GM21619 (cell line): ENCODE measurements around the gene KDM4C.
A peak's percentile ranks its signal among the peaks of the same experiment; 100 is the strongest.
"Not testable (repeated sequence)": the region's sequence is repeated elsewhere in the genome, so short reads cannot be mapped to it uniquely, and the experiment has no call there.

Experiments used
- ATAC-seq: cut with Tn5 transposase; IDR thresholded peaks from one replicate; pipeline ENCODE4 v1.9.1; 2021; ENCODE audit not compliant: unreplicated experiment

The KDM4C gene

DNA sequence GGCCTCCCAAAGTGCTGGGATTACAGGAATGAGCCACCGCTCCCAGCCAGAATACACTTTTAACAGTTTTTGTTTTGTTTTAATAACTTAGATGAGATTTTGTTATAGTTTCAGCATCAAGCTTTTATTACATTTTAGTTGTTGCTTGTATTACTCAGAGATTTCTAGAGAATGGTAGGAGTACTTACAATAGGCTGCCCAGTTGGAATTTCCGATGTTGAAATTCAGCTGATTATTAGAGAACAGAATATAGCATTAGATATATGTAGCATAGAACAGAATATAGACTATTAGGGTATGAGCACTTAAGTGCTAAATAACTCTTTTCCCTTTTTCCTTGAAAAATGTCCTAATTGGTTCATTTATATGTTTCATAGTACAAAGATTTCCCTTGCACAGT lies 6.2 kb downstream of the KDM4C start:
- no peak for ATAC-seq

DNA sequence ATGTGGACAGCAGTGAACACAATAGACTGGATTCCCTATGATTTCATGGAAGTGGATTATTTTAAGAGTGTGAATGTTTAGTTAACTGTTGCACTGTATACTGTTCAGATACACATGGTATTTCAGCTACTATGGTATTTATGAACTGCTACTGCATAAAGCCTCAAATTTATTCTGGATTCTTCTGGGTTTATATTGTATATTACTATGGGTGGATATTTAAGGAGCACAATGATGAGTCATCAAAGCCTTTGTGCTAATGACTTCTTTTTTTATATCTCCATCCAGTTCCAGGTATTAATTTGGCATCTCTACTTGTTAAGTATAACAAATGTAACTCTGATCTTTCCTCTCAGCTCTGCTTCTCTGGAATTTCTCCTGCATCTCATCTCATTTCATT lies 6.8 kb downstream of the KDM4C start:
- no peak for ATAC-seq

DNA sequence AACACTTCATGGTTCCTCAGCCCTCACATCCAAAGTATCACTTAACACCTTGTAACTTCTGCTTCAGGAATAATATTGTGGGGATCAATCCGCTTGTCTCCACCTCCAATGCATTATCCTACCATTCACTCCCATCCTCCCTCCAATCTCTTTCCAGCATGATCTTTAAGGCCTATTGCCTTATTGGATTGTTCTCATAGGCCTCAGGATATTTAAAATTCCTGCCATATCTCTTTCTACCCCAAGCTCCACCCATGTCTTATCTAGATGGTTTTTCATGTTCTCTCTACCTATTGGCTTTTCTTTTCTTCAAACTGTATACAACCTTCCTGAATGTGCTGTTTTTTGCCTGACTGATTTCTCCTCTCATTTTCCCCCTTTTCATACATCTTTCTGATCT lies 7.2 kb downstream of the KDM4C start:
- no peak for ATAC-seq

DNA sequence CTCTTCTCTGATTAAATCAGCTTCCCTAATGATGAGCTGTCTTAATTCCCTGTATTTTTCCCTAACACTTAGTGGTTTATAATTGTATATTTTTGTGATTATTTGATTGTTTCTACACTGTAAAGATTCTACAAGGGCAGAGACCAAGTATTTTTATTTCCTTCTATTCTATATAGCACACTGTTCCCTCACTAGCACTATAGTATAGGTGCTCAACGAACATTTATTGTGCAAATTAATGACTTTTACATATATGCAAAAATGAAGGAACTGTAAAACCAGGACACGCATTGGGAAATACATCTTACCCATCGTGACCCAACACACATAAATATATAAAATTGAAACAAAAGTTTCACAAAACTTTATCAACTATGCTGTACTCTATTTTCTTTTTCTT lies 7.6 kb downstream of the KDM4C start:
- ATAC-seq, result no peak

DNA sequence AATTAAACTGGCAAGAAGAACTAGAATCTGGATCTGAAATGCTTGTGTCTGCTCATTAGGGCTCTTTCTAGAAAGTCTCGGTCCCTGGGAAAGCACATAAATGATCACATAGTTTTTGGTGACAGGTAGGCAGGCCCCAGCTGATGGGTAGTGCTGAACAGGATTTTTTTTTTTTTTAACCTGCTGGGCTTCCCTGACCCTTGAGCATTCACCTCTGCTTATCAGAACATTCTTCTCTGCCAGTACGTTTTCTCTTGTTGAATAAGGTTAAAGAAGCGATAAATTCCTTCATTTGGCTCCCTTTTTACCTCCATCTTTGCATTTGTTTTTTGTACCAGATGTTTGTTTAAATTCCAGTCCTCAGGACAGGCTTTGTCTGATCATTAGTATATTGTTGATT lies 8.8 kb downstream of the KDM4C start:
- no peak for ATAC-seq

DNA sequence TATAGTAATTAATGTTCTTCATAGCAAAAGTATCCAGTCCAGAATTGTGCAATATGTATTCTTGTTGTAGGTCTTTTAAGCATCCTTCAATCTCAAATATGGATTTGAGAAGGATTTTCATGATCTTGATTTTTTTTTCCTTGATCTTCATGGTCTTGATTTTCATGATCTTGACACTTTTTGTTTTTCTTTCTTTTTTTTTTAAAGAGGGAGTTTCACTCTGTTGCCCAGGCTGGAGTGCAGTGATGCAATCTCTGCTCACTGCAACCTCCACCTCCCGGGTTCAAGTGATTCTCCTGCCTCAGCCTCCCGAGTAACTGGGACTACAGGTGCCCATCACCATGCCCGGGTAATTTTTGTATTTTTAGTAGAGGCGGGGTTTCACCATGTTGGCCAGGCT lies 10.8 kb downstream of the KDM4C start:
- ATAC-seq, result not testable (repeated sequence)

DNA sequence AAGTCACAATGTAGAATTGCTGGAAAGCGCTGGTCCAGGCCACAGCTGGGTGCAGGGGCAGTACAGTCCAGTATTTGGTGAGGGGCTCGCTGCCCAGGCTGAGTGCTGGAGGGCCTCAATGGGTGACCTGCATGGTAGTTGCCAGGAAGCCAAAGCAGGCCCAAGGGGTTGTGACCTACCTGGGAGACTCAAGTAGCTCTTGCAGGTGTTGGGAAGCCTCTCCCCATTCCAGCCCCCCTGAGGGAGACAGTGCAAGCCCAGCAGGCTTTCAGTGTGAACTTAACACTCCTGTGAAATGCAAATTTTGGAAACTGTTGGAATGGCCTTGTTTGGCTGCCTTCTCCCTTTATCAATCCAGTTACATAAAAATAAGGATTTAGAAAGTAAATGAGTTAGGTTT lies 13.9 kb downstream of the KDM4C start:
- no peak for ATAC-seq

DNA sequence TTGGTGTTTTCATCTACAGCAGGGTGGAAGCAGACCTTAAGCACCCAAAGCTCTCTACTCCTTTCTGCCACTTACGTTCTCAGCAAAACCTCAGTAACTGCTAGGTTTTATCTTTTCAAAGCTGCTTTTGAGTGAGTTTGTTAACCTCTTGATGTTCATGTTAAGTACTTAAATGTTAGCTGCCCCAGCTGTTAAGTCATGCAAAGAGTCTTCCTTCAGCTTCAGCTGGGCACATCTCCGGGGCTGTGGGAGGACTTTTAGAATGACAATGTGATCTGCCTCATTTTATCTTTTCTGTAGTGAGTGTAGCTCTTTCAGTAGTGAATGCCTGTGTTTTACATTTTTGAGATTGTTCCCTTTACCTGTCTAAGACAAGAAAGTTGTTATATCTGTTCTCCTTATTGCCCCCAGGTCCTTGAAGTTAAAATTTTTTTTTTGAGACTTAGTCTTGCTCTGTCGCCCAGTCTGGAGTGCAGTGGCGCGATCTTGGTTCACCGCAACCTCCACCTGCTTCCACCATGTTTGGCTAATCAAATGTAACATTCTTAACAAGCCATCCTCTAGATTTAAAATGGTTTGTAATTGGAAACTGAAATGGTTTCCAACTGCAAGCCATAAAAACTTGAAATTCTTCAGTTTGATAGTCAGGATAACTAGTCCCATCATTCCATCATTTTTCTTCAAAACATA lies 19.6 kb downstream of the KDM4C start:
- peak; percentile 61 for ATAC-seq

DNA sequence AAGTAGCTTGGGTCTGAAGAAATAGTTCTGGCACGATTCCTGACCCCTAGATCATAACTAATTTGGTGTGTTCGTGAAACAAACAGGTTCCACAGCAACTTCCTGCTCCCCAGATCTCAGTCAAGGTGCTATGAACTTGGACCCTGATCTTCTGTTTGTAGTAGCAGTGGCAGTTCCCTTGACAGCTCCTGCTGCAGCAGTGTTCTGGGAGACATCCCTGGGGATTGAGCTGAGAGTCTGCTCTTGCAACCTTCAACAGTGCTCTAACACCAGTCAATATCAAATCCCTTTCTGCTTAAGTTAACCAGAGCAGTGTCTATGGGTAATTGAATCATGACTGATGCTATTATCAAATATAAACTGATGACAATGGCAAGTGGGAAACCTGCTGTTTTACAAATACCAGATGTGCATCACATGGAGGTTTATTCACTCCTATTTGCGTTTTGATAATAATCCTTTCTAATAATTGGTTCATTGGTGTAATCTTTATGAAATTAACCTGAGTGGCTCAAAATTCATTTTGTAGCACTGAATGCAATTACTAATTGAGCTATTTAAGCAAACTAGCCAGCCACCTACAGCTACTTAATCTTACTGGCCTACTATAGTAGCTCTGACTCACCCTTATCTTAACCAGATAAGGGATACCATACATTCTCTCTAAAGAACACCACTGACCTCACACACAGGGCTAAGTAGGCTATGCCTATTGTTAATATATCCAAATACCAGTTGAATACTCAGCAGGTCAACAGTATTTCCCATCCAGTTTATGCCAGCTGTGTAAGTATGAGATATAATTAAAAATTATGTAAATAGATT lies 21.9 kb downstream of the KDM4C start:
- ATAC-seq, result no peak

DNA sequence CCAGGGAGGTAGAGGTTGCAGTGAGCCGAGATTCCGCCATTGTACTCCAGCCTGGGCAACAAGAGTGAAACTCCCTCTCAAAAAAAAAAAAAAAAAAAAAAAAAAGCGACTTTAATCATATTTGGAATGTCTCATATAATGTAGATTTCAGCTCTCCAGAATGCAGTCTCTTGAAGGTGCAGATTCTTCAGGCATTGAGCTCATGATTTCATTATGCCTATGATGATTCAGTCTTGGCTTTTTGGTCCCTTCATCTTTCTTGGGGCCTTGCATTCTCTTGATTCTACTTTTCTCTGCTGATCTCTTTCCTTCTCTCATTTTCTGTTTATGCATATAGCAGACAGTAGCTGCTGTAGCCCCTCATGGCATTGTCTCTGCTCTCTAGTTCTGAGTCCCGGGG lies 22.9 kb downstream of the KDM4C start:
- ATAC-seq, result no peak

DNA sequence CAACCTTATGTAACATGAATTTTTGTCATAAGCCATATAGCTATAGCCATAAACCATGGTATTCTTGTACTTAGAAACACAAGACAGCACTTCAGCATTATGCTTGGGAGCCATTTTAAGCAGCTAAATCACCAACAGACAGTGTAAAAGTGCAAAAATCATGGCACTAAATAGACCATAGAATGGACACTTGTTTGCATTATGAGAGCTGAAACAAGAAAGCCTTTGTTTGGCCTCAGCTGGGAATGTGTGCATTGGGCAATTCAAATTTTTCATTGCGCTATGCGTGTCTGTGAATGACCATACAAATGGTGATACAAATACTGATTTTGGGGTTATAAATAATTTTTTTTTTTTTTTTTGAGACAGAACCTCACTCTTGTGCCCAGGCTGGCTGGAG lies 23.7 kb downstream of the KDM4C start:
- ATAC-seq, result no peak

DNA sequence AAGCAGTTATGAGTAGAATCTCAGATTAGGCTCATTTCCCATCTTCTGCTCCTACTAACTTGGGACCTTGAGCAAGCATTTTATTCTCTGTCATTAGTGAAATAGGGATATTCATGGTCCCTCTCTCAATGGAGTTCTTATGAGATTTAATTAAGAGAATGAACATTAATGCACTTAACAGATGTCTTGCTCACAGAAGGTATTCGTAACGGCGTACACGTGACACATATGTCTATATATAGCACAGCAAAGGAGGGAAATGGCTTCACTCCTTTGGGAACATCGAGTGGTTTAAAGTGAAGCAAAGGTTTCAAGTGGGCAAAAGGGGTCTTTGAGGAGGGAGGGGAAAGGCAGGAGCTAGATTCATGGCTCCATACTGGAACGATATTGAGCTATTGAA lies 24.6 kb downstream of the KDM4C start:
- ATAC-seq, result no peak

DNA sequence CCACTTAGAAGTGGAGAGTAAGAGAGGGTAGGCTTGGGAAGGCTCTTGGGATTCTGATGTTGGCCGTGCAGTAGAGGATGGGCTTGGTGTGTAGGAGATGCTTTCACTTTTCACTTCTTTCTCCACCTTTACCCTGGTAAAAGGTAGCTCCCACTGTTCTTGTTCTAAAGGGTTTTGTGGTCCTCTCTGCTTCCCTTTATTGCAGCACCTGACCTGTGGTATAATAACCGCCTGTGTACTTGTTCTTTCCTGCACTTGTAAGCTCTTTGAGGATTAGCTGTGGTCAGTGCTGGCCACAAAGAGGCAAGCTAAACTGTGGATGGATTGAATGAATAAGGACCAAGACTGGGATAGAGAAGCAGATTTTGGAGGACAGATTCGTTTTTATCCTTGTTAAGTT lies 25.2 kb downstream of the KDM4C start:
- no peak for ATAC-seq

DNA sequence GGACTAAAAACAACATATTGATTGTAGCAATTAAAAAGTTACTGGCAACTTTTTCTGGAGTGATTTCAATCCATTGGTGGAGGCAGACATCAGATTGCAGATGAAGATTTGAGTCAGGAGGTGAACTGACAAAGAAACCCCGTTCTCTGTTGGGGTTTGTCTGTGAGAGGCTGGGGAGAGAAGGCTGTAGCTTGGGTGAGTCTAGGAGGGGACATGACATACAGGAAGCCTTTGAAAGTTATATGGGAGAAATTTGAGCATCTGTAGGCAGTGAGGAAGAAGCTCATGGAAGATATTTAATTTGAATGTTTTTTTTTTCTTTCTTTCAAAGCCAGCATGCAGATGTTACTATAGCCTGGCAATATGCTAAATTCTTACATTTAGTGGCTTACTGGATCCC lies 26.0 kb downstream of the KDM4C start:
- no peak for ATAC-seq

DNA sequence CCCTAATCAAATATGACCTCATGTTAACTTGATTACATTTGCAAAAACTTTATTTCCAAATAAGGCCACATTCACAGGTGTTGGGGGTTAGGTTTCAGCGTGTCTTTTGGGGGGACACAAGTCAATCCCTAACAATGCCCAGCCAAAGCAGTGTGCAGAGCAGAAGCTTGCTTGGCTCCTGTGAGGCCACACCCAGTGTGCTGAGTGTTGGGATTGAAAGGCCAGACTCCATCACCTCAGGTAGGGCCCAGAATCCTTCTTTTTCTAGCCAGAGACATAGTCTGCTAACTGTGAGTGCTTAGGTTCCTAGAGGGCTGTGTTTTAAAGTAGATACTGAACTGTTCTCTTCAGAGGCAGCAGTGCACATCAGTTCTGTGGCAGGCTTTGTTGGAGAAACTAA lies 27.9 kb downstream of the KDM4C start:
- ATAC-seq, result no peak

DNA sequence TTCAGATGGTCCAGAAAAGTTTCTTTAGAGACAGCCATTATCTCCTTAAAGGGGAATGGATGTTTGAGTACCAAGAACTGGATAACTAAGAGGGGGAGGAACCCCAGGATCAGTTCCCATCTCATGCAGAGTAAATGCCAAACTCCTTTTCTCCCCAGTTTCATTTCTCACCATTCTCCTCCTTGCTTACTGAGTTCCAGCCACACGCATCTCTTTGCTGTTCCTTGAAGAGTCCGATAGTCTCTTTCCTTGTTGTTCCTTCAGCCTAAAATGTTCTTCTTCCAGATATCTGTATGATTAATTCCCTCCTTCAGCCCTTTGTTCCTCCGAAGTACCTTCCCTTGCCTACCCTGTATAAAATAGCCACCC lies 30.0 kb downstream of the KDM4C start:
- ATAC-seq, result no peak

DNA sequence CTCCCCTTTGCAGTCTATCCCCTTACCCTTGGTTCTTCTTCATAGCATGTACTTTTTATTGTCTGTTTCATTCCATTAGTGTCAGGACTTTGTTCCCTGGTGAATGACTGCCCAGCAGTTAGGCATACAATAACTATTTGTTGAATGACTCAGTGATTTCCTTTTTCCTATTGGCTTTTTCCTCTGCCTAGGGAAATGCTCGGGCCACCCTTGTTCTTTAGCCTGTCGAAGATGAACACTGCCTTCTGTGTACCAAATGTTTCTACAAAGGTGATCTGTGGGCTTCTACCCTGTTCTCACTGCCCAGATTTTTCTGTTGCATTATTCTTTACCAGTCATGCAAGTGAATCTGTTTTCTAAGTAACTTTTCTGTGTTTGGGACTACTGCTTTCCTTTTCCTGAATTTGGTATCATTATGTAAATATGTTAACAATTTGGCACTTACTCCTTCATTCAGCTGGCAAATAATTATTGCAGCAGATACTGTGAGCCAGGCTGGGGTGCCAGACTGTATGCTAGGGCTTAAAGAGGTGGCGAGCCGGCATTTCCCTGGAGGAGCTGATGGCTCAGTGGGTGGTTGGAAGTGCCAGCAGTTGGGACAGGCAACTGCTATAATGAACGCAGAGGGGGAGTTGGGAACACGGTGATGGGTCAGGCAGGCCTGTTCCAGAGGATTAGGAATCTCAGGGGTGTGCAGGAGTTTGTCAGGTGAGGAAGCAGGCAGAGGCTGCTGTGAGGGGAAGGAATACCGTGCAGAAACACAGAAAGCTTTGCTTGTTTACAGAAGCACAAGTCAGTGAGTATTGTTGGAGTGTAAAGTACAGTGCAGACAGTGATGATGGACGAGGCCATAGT lies 30.6 kb downstream of the KDM4C start:
- no peak for ATAC-seq

DNA sequence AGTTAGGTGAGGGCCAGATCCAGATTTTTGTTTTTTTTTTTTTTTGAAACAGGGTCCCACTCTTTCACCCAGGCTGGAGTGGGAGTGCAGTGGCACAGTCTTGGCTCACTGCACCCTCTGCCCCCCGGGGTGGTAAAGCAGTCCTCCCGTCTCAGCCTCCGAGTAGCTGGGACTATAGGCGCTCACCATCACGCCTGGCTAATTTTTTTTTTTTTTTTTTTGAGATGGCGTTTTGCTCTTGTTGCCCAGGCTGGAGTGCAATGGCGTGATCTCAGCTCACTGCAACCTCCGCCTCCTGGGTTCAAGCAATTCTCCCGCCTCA lies 31.2 kb downstream of the KDM4C start:
- not testable (repeated sequence) for ATAC-seq

DNA sequence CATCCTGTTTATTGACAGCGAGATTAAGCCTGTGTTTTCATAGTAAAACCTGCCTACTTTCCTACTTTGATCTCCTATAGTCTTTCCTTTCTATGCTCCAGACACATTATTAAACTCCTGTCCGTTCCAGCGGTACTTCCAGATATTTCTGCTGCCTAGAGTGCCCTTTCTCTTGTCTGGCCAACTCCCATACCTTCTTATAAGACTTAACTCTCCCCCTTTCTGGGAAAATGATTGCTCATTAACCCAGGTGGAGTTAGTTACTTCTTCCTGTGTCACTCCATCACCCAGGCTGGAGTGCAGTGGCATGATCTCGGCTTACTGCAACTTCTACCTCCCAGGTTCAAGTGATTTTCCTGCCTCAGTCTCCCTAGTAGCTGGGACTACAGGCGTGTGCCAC lies 33.1 kb downstream of the KDM4C start:
- ATAC-seq, result no peak

DNA sequence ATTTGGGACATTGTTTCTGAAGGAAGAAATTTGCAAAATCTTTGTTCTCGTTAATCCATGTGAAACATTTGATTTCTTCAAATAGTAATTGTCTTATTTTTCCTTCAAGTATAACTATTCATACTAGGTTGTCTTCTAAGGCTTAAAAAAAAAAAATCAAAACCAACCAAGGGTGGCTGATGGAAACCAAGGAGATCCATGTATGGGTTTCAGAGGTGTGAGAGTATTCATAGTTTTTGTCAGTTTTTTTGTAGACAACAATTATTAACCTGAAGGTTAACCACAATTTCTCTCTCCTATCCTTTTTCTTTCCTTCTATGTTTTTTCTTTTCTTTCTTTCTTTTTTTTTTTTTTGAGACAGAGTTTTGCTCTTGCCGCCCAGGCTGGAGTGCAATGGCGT lies 35.4 kb downstream of the KDM4C start:
- no peak for ATAC-seq

DNA sequence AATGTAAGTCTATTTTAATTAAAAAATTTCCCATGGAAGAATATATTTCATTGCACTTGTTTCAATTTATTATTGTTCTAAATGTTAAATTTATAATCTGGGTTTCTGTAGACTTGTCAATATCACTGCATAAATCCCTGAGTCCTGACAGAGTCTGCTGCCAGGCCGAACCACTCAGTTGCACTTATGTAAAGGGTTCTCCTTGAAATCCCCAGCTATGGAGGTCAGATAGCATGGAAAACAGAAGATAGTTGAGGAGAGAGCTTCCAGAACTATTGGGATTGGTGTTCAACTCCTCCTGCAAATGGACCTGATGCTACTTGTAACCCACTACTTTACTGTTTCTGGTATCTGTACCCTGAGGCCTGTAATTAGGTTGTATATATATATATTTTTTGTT lies 37.2 kb downstream of the KDM4C start:
- no peak for ATAC-seq

DNA sequence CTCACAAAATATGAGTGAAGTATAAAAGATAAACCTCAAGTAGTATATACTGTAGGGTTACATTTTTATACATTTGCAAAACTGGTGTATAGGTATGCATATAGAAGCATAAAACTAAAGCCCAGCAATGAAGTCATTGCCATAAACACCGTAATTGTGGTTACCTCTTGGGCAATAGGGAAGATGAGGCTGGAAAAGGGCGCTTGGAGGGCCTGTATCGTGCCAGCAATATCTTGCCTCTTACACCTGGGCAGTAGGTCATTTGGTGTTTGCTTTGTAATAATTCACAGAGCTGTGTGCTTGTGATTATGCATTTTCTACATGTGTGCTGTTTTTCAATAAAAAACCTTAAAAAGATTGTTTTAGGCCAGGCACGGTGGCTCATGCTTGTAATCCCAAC lies 45.2 kb downstream of the KDM4C start:
- no peak for ATAC-seq
